Right atrium auricular region (tissue), 2 donors: ENCODE measurements around the gene NSUN7. TPM values are rescaled to one million over a fixed set of nuclear protein-coding genes. Genes with fewer than 3 reads are reported as not detected.

Experiments used
- DNase-seq: peaks from one replicate; pipeline ENCODE4 v3.0.0-alpha.2; 2019; ENCODE audit warnings: low spot score
- H3K27ac ChIP-seq, 2 donors: fragments of 200-600 bp; sonication (generic); 1 replicate in 1 of 2; 2 replicates in 1 of 2; pipeline ENCODE4 v1.5.1; 2016 to 2019
- H3K27me3 ChIP-seq, 2 donors: fragments of 200-600 bp; sonication (generic); one replicate each; pipeline versions ENCODE4 v1.5.1 to v1.6.0; 2017 to 2019
- H3K36me3 ChIP-seq: fragments of 200-600 bp; sonication (generic); one replicate; pipeline ENCODE4 v1.5.1; 2016
- H3K4me1 ChIP-seq, 2 donors: fragments of 200-600 bp; sonication (generic); one replicate each; pipeline versions ENCODE4 v1.5.1 to v1.6.0; 2017 to 2019
- H3K4me3 ChIP-seq, 2 donors: fragments of 200-600 bp; sonication (generic); 1 replicate in 1 of 2; 2 replicates in 1 of 2; pipeline ENCODE4 v1.5.1; 2017 to 2019; ENCODE audit warnings: mild to moderate bottlenecking in 1 of 2, moderate library complexity in 1 of 2
- H3K9me3 ChIP-seq, 2 donors: fragments of 200-600 bp; sonication (generic); one replicate each; pipeline ENCODE4 v1.5.1; 2019
- total RNA-seq, 2 donors: library from RNA; depleted of rRNA; stranded (reverse); fragments of >200 nt; gene quantifications; one replicate each; pipeline ENCODE4 v1.1.0, GENCODE V29; 2016
- TF ChIP-seq, protein P1 (sequence below), 2 donors: fragments of 200-600 bp; sonication (generic); IDR thresholded peaks; one replicate each; pipeline ENCODE4 v1.5.1; 2019; ENCODE audit warnings: antibody characterized with exemption in 2 of 2

The NSUN7 gene
- total RNA-seq, 2 donors from 2014 or later: 1.9 to 9.8 TPM

DNA sequence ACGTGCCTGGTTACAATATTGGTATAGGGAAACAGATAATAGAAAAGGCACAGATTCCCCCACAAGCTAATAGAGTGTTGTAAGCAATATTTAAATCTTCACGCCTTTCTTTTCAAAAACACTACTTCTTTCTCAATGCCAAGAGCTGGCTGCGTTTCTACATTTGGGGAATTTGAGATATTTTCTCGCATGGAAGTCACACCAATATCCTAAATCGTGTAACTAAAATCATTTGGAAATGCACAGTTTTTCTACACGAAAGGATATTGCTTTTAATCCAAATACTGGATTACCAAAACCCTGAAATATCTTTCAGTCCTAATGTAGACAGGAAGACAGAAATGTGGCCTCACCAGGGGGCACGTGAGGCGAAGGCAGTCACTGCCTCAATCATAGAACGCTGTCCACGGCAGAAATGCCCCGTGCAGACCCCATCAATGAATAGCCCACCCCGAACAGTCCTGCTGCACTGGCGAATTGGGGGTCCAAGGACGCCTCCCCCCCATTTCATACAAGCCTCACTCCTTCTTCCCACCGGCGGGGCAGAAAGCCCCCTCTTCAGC lies 106.6 kb downstream of the NSUN7 start:
- TF ChIP-seq, protein P1, sequence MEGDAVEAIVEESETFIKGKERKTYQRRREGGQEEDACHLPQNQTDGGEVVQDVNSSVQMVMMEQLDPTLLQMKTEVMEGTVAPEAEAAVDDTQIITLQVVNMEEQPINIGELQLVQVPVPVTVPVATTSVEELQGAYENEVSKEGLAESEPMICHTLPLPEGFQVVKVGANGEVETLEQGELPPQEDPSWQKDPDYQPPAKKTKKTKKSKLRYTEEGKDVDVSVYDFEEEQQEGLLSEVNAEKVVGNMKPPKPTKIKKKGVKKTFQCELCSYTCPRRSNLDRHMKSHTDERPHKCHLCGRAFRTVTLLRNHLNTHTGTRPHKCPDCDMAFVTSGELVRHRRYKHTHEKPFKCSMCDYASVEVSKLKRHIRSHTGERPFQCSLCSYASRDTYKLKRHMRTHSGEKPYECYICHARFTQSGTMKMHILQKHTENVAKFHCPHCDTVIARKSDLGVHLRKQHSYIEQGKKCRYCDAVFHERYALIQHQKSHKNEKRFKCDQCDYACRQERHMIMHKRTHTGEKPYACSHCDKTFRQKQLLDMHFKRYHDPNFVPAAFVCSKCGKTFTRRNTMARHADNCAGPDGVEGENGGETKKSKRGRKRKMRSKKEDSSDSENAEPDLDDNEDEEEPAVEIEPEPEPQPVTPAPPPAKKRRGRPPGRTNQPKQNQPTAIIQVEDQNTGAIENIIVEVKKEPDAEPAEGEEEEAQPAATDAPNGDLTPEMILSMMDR (IDR thresholded peaks at IDR 0.05): no peak
- Histone ChIP-seq H3K27ac (no peak overlapping the region), H3K9me3 (no peaks in the 10 kb centered on the region), H3K4me3 (peak overlapping the region; percentile 44 to 53), H3K4me1 (peaks cover 0 to 13% of the 10 kb centered on the region in 2 donors), H3K36me3 (no peaks in the 10 kb centered on the region), H3K27me3 (no peaks in the 10 kb centered on the region)
- no peak for DNase-seq

DNA sequence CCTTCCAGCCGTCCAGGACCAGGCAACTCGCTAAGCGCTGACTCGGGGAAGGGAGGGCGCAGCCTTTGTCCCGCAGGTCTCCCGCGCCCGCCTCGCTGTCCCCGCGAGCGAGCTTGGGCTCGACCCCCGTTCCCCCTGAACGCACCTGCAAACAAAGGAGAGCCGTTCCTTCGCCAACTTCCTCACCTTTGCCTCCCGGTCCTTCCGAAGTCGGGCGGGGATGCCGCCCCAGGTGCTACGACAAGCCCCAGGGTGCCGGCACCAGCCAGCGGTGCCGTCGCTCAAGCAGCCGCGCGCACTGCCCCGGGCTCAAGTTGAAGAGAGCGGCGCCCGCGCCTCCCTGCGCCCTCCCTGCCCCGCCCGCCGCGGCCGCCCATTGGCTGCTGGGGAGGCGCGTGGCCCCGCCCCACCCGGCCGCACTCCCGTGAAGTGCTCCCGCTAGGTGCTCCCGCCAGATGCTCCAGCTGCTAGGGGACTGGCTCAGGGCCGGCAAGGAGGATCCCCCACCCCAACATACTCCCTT lies 107.1 kb downstream of the NSUN7 start:
- Histone ChIP-seq H3K27ac (no peak overlapping the region), H3K9me3 (no peaks in the 10 kb centered on the region), H3K4me1 (peaks cover 0 to 13% of the 10 kb centered on the region in 2 donors), H3K27me3 (no peaks in the 10 kb centered on the region), H3K4me3 (peak overlapping the region; percentile 44 to 53), H3K36me3 (no peaks in the 10 kb centered on the region)
- TF ChIP-seq, protein P1 (IDR thresholded peaks at IDR 0.05): no peak
- DNase-seq: peak; percentile 60

DNA sequence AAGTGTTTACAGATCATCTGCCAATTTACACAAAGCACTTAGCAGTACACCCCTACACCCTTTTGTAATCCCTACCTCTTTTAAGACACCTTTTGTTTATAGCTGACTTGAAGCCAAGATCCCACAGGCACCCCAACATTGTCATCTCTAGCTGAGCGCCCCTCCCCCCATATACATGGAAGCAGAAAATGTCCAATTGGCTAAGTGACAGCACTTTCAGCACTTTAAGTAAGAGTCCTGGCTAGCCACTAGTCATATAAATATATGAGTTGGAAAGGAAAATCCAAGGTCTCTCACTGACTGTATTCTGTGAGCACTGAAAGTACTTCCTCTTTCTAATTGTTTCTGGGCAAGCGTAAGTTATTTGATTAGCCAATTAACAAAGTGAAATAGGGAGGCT lies 108.2 kb downstream of the NSUN7 start:
- Histone ChIP-seq H3K4me1 (peaks cover 0 to 13% of the 10 kb centered on the region in 2 donors), H3K36me3 (no peaks in the 10 kb centered on the region), H3K9me3 (no peaks in the 10 kb centered on the region), H3K27me3 (no peaks in the 10 kb centered on the region), H3K27ac (no peak overlapping the region), H3K4me3 (no peak overlapping the region)
- TF ChIP-seq, protein P1 (IDR thresholded peaks at IDR 0.05): no peak
- no peak for DNase-seq

DNA sequence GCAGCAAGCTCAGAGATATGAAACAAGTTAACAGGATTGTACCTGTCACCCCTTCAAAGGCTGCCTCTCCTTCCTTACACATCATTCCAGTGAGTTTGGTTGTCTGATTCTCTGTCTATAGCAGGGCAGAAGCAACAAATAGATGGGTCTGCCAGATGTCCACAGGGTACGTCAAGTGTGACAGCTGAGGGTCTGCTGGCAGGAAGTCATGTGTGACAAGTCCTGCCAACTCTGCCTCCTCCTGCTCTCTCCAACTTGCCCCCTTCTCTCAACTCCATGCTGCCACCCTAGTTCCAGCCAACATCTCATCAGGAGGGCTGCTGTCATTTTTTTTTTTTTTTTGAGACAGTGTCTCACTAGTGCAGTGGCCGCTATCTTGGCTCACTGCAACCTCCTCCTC lies 109.2 kb downstream of the NSUN7 start:
- no peak for DNase-seq
- no peaks in the 10 kb centered on the region for H3K36me3 ChIP-seq
- no peaks in the 10 kb centered on the region for H3K27me3 ChIP-seq
- no peak overlapping the region for H3K27ac ChIP-seq
- peaks cover 0 to 13% of the 10 kb centered on the region in 2 donors for H3K4me1 ChIP-seq
- no peak overlapping the region for H3K4me3 ChIP-seq
- TF ChIP-seq, protein P1 (IDR thresholded peaks at IDR 0.05): no peak
- H3K9me3 ChIP-seq: no peaks in the 10 kb centered on the region

Other genes starting within 250 kb of the NSUN7 start
- 10 to 100 TPM in 1 of 2 donors, 1 to 10 TPM in 1; 4.4 to 13.7 TPM for gene RBM47, start 120.1 kb upstream of the NSUN7 start, total RNA-seq